GM12864 (cell line): ENCODE results near the gene RGSL1.

Source experiments
- DNase-seq: peaks from one replicate; pipeline ENCODE4 v3.0.0-alpha.2; 2011; ENCODE audit warnings: low read depth
- H3K4me3 ChIP-seq: 2 replicates; pipeline ENCODE4 v1.5.1; 2011; ENCODE audit warnings: mild to moderate bottlenecking, low read depth, low read length, control low read depth
- CTCF ChIP-seq: IDR thresholded peaks from 2 replicates; pipeline ENCODE4 v1.5.1; 2011; ENCODE audit warnings: low read depth, mild to moderate bottlenecking, moderate library complexity, low read length, control low read depth, inconsistent platforms; ENCODE audit errors: missing control alignments

The RGSL1 gene

GRCh38 chr1:182608236-182608635 lies 158.3 kb downstream of the RGSL1 start:
- TF ChIP-seq CTCF: no peak
- H3K4me3 ChIP-seq: no peak overlapping the region
- DNase-seq: no peak

GRCh38 chr1:182608845-182609610 lies 159.1 kb downstream of the RGSL1 start:
- no peak for TF ChIP-seq CTCF
- no peak for DNase-seq
- no peak overlapping the region for H3K4me3 ChIP-seq
